HG03432 (cell line): Measurements from ENCODE around the gene SLC29A1.
A peak's percentile ranks its signal among the peaks of the same experiment; 100 is the strongest.

Source experiments
- ATAC-seq: cut with Tn5 transposase; IDR thresholded peaks from one replicate; pipeline ENCODE4 v1.9.1; 2021; ENCODE audit warnings: mild to moderate bottlenecking, moderate library complexity; ENCODE audit not compliant: unreplicated experiment

The SLC29A1 gene

DNA sequence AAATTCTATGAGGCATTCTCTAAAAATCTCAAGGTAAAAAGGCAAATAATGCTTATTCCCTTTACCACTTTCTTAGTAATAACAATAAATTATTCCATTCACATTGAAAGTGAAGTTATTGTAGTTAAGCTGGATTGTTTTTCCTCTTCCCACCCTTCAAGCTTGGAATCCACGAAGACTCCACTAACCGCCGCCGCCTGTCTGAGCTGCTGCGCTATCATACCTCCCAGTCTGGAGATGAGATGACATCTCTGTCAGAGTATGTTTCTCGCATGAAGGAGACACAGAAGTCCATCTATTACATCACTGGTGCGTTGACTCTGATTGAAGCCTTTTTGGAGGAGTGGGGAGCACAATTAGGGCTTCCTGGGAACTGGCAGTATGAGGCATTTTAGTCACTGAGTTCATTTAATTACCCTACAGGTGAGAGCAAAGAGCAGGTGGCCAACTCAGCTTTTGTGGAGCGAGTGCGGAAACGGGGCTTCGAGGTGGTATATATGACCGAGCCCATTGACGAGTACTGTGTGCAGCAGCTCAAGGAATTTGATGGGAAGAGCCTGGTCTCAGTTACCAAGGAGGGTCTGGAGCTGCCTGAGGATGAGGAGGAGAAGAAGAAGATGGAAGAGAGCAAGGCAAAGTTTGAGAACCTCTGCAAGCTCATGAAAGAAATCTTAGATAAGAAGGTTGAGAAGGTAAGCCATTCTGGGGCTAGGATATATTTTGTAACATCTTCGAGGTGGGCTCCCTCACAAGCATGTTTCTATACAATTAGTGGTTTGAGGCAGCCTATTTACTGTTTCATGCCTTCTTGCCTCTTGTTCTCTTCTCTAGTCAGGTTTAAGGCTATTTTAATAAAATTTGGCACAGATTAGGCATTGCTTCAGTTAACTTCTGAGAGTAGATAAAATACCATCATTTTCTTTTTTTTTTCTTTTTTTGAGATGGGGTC, 28.5 kb downstream of the SLC29A1 start:
- no peak for ATAC-seq

GRCh38 chr6:44253307-44254101, 30.1 kb downstream of the SLC29A1 start:
- ATAC-seq: no peak

DNA sequence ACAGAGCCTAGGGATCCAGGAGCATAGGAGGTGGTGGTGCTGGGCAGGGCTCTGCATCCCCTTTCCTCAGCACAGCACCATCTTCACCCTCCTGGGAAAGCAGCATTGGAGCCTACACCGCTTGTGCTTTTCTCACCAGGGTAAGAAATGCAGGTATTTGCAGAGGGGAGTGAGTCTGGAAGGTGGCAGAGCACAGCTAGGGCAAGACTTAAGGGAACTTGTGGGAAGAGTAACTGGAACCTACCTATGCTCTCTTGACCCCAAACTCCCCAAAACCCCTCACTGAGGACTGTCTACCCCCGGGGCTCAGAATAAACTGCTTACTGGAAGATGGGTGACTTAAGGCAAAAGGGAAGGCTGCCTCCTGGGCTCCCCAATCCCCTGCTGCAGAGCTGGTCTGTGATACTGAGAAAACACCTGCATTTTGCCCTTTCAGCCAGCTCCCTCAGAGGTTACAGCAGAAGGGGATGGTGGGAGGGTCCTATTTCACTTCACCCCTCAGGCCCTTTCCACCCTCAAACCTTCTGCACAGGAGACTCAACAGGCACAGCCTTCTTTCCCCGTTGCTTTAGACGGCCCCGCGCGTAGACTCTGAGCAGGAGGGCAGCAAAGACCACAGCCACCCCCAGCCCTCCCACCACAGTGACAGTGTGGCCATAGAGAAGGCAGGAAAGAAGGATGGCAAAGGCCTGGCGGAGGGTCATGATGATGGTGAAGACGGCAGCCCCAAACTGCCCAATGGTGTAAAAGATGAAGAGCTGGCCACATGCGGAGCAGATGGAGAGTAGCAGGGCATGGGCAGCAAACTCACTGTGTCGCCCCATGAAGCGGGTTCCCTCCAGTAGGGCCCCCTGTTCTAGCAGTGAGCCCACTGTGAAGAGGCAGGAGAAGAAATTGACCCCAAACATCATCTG, 31.1 kb downstream of the SLC29A1 start:
- no peak for ATAC-seq

DNA sequence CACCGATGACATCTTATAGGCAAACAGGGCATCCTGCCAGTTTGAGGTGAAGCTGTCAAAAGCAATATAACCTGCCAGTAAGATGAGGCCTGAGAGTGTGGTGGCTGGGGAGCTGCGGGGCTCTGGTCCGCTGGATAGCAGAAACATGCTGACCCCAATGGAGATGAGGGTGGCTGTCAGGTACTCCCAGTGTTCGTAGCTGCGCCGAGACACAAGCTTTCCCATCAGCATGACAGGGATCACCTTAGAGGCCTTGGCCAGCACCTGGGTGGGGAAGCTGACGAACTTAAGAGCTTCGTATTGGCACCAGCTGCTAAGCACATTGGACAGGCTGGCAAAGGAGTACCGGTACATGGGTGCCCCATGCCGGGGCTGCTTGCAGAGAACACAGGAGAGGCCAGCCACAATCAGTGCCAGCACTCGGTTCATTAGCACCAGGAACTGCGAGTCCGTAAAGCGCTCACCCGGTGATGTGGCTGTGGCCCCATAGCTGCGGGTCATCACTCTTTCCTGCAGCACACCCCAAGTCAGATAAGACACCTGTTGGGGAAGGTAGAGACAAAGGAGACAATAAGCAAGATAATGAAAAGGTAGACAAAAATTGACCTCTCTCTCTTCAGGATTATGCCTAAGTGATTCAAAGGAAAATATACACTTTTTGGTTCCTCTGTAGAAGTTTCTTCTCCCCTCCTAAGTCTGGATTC, 31.9 kb downstream of the SLC29A1 start:
- ATAC-seq: no peak

- ATAC-seq: no peak
These were observed 32.7 kb downstream of the SLC29A1 start for GRCh38 chr6:44255871-44256774.

DNA sequence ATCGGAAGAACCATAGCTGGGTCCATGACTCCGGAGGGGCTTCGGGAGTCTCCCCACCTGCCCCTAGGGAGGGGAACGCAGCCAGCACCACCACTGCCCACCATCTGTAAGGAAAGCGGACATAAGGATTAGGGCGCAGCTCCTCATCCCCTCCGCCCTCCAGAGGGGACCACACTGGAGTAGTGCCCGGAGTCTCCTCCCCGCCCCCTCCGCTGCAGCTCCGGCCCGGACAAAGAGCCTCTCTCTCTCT, 33.3 kb downstream of the SLC29A1 start:
- no peak for ATAC-seq

DNA sequence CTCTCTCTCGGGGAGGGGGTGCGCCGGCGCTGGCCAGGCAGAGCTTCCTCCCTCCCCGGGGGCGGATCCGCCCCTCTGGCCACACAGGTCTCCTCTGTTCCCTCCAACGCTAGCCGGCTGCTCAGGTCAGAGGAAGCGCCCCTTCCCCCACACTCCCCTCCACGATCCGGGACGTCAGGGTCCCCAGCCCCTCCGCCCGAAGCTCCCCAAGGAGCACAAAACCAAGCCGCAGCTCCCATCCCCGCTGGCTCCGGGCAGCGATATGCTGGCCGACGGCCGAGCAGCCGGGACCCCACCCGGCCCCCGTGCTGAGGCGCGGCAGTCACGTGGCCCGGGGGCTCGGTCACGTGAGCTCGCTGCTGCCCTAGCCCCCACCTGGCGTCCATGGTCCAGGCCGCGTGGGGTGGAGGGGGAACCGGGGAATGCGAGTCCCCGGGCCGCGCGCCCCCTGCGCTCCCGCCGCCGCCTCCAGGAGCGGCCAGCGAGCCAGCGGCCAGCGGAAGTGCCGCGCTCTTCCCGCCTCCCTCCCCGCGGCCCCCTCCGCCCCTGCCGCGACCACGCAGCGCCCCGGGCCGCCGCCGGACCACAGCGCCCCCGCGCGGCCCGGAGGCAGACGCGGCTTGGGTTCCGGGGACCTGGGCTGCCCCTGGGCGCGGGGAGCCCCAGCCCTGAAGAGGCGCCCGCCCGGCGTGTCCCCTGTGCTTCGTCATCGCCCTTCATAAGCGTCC, 33.8 kb downstream of the SLC29A1 start, which contains the start of gene SLC35B2:
Gene SLC35B2, minus strand, starts transcription at position 504 of the 728 bp plus-strand sequence. Its CDS starts 118 bp downstream, at position 386.
- ATAC-seq: peak; percentile 59

- ATAC-seq: peak; percentile 21
These were observed 34.4 kb downstream of the SLC29A1 start for GRCh38 chr6:44257753-44258324.

GRCh38 chr6:44258325-44258863, 35.0 kb downstream of the SLC29A1 start:
- no peak for ATAC-seq

DNA sequence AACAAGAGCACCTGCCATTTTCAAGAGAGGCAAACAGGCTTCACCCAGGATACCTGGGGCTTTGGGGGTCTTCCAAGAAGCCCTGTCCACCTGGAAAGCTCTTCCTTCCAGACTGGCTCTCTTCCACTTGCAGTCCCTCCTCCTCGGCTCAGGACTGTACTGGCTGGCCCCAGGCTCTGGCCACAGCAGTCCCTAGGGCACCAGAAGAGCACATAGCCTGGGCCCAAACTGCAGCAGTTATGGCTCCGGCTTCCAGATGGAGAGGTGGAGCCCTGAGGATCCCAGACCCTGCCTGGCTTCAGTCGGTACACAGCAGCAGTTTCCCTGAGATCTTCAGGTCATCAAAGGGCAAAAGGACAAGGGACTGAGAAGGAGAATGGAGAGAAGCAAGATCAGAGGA, 35.5 kb downstream of the SLC29A1 start:
- no peak for ATAC-seq

DNA sequence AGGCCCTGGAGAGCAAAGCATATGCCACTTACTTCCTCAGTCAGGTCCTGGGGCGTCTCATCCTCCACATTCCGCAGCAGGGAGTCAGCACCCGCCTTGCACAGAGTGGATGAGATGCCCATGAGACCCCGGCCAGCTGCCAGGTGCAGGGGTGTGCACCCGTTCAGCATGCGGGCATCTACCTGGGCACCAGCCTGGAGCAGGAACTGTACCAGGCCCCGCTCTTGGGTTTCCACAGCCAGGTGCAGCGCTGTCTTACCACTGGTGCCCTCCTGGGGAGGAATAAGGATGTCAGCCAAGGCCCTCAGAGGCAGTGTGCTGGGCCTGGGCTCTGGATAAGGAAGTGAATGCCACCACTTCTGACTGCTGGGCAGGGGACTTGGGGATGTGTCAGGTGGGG, 36.6 kb downstream of the SLC29A1 start:
- no peak for ATAC-seq

GRCh38 chr6:44260451-44261297, 37.3 kb downstream of the SLC29A1 start:
- ATAC-seq: no peak

DNA sequence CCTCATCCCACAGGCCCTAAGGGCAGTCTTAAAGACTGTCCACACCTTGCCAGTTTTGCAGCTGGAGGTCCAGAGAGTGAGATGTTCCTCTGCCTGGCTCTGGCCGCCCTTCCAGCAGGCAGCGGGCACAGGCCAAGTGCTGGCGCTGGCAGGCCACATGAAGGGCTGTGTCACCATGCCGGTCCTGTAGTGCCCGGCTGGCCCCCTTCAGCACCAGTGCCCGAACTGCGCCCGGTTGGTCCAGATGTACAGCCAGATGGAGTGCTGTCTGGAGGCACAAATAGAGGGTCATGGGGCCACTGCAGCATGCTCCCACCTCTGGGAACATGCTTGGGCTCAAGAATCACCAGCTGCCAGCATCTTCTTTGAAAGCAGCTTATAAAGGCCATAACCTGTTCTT, 38.2 kb downstream of the SLC29A1 start:
- no peak for ATAC-seq

- no peak for ATAC-seq
These were observed 39.3 kb downstream of the SLC29A1 start for GRCh38 chr6:44262467-44263353.

DNA sequence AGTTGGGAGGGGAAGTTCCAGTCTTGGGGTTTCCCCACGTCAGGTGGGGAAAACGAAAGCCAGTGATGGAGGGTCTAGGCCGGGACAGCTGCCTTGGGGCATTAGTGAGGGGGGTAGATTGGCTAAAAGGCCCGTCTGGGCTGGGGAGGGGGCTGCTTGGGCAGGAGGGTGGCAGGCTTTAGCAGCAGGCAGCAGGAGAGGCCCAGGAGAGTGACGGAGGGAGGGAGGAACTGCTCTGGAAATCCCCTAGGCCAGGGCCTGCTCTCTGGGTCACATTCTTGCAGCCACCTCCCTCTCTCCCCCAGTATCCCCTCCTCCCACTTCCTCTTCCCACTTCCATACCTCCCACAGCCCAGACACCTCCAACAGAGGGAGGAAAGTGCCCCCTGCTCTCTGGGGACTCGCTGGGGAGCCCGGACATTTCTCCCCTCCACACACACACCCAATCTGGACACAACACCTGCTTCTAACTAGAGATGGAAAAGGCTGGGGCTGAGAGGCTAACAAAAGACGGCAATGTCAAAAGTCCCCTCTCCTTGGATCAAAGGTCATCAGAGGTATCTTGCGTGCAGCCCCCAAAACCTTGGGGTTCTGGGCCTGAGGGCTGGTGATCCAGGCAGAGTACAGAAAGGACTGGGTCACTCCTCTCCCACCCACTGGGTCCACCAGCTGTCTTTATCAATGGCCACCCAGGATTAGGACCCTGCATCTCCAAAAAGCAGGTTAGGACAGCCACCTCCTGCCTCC, 40.1 kb downstream of the SLC29A1 start:
- no peak for ATAC-seq
